Calu3 (cell line): Measurements from ENCODE around the gene FBXO39. TPM values are rescaled to one million over a fixed set of nuclear protein-coding genes. Genes with fewer than 3 reads are reported as not detected.
A peak's percentile ranks its signal among the peaks of the same experiment; 100 is the strongest.

Experiments used
- BruUV-seq: library from RNA; stranded (reverse); fragments of 400-500 nt; replicated peaks from 2 replicates; lab custom pipeline; 2021; lab: Mats Ljungman, UMichigan
- CTCF ChIA-PET: fragments of 300-600 bp; sonication (Branson Sonifier 250); formaldehyde crosslinking; loops from one replicate; lab custom pipeline; 2022; ENCODE audit warnings: antibody characterized with exemption; lab: Charles Lee
- DNase-seq: peaks from one replicate; pipeline ENCODE4 v3.0.0; 2022
- H3K27ac Mint-ChIP-seq: one replicate; pipeline ENCODE4 v1.8.0; 2022; ENCODE audit warnings: mixed read lengths; ENCODE audit not compliant: unreplicated experiment
- H3K27me3 Mint-ChIP-seq: one replicate; pipeline ENCODE4 v1.8.0; 2022; ENCODE audit warnings: mixed read lengths; ENCODE audit not compliant: unreplicated experiment
- H3K36me3 Mint-ChIP-seq: one replicate; pipeline ENCODE4 v1.8.0; 2022; ENCODE audit warnings: mild to moderate bottlenecking, moderate library complexity, mixed read lengths; ENCODE audit not compliant: insufficient read depth, unreplicated experiment
- H3K4me1 Mint-ChIP-seq: one replicate; pipeline ENCODE4 v1.8.0; 2022; ENCODE audit warnings: mild to moderate bottlenecking, low read depth, mixed read lengths; ENCODE audit not compliant: unreplicated experiment
- H3K4me3 Mint-ChIP-seq: one replicate; pipeline ENCODE4 v1.8.0; 2022; ENCODE audit warnings: mild to moderate bottlenecking, low read depth, moderate library complexity, mixed read lengths; ENCODE audit not compliant: unreplicated experiment
- H3K9me3 Mint-ChIP-seq: one replicate; pipeline ENCODE4 v1.8.0; 2022; ENCODE audit warnings: low read depth, mixed read lengths; ENCODE audit not compliant: unreplicated experiment
- intact Hi-C: fragments of 100-400 bp; cut with micrococcal nuclease; formaldehyde crosslinking; loops from one replicate; pipeline ENCODE4 v1.10.0; 2022; ENCODE audit not compliant: unreplicated experiment
- total RNA-seq: library from RNA; stranded (reverse); gene quantifications from 2 replicates; pipeline ENCODE4 v1.2.3, GENCODE V29; 2022
- TF ChIP-seq, protein P1 (sequence below): fragments of 200-600 bp; IDR thresholded peaks from one replicate; pipeline ENCODE4 v1.8.0; 2022; ENCODE audit warnings: antibody characterized with exemption; ENCODE audit not compliant: unreplicated experiment

Gene FBXO39
- total RNA-seq, 1 experiment from 2014 or later = 0.59 TPM

DNA sequence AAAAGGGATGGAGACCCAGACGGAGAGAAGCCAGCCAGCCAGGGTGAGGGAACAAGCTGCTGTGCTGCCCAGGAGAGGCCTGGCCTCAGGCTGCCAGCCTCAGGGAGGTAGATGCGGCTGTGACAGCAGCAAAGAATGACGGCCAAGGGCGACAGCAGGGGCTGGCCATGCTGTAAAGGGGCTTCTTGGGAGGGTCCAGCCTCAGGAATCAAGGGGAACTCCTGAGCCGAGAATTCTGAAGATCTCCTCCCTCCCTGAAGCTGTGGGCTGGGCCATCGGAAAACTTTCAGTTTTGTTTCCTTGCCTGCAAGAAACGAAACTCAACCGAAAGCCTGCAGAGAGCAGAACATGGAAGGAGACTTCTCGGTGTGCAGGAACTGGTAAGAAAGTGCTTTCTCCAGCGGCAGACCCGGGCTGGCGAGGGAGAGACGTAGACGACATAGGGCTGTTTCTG, 20.3 kb upstream of the FBXO39 start, which contains the start of gene XAF1:
TSS of gene XAF1 (plus strand) at position 316 of the 454 bp plus-strand sequence. CDS start at position 349, 33 bp downstream.
- CTCF ChIA-PET = interaction anchor here (0.6 kb wide), 1 partner anchor 34 kb away, joined by 5 read pairs; no protein-coding TSS in a partner anchor
- peaks cover 25% of the 10 kb centered on the region for H3K4me1 Mint-ChIP-seq
- peaks cover 15% of the 10 kb centered on the region for H3K36me3 Mint-ChIP-seq
- no peaks in the 10 kb centered on the region for H3K9me3 Mint-ChIP-seq
- no TSS peak for BruUV-seq
- TF ChIP-seq, protein P1, sequence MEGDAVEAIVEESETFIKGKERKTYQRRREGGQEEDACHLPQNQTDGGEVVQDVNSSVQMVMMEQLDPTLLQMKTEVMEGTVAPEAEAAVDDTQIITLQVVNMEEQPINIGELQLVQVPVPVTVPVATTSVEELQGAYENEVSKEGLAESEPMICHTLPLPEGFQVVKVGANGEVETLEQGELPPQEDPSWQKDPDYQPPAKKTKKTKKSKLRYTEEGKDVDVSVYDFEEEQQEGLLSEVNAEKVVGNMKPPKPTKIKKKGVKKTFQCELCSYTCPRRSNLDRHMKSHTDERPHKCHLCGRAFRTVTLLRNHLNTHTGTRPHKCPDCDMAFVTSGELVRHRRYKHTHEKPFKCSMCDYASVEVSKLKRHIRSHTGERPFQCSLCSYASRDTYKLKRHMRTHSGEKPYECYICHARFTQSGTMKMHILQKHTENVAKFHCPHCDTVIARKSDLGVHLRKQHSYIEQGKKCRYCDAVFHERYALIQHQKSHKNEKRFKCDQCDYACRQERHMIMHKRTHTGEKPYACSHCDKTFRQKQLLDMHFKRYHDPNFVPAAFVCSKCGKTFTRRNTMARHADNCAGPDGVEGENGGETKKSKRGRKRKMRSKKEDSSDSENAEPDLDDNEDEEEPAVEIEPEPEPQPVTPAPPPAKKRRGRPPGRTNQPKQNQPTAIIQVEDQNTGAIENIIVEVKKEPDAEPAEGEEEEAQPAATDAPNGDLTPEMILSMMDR = no peak
- peak within 1 kb of the TSS; percentile 84 for H3K4me3 Mint-ChIP-seq
- peak within 1 kb of the TSS; percentile 91 for H3K27ac Mint-ChIP-seq
- intact Hi-C loops = no loop called here
- peak; percentile 21 for DNase-seq
- H3K27me3 Mint-ChIP-seq = peaks cover 13% of the 10 kb centered on the region

DNA sequence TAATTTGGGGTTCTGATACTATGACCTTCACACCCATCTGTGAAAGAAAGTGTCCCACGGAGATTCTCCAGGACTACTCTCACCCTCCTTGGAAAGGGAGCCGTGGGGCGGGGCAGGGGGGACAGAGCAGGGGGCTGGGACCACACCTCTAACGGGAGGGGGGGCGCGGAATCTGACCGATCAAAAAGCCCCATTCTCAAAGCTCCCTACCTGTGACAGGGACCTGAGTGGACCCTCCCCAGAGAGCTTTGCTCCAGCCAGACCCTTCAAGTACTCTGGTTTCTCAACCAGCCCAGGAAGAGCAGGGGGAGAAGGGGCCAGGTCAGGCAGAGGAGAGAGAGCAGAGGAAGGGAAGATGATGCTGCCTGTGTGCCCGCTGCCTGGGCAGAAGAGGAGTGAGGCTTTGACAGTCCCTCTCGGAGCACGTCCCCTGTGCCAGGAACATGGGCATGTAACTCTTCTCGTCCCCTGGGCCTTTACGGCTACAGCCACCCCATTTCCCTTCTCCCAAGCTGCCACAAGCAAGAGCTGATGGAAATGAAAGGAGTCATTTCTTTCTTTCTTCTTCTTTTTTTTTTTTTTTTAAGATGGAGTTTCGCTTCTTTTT, 19.5 kb upstream of the FBXO39 start:
- CTCF ChIA-PET = no interaction called here
- Mint-ChIP-seq H3K27me3 (peaks cover 13% of the 10 kb centered on the region), H3K27ac (peak overlapping the region; percentile 91), H3K4me3 (peak overlapping the region; percentile 84), H3K4me1 (peaks cover 25% of the 10 kb centered on the region), H3K36me3 (peaks cover 15% of the 10 kb centered on the region), H3K9me3 (no peaks in the 10 kb centered on the region)
- no peak for DNase-seq
- intact Hi-C loops = no loop called here
- BruUV-seq = no TSS peak
- TF ChIP-seq, protein P1 = no peak

DNA sequence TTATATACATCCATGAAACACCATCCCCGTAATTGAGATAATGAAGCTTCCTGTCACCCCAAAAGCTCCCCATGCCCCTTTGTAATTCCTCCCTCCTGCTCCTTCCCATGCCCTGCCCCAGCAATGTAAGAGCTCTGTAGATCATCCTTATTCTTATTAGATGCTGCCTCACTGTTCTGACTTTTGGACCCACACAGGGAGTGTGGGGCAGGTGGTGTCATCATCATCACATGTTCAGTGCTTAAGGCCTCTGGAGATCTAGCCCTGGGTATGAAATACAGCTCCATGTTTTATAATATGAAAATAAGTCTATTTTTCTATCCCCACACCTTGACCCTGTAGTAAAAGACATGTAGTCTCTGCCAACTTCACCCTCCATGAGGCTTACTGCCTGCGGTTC, 18.3 kb upstream of the FBXO39 start:
- Mint-ChIP-seq H3K27ac (no peak overlapping the region), H3K9me3 (no peaks in the 10 kb centered on the region), H3K4me1 (peaks cover 14% of the 10 kb centered on the region), H3K36me3 (peaks cover 15% of the 10 kb centered on the region), H3K4me3 (no peak overlapping the region), H3K27me3 (peaks cover 13% of the 10 kb centered on the region)
- CTCF ChIA-PET = no interaction called here
- intact Hi-C loops = no loop called here
- no peak for DNase-seq
- TF ChIP-seq, protein P1 = no peak
- BruUV-seq = no TSS peak

DNA sequence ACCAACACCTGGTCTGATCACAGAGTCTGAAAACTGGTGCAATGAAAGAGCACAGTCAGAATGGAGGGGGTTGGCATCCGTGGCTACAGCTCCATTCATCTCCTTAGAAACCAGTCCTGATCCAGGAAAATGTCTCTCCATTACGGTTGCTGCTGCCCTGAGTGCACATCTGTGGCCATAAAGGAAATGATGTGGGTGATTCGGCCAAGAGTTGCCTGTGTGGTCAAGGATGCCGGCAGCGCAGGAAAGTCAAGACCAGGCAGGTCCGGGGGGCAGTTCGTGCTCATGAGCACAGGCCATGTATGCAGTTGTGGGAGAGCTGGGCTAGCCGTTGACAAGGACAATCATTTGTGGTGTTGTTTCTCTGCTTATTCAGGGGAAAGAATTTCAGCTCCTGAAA, 14.2 kb upstream of the FBXO39 start:
- H3K4me3 Mint-ChIP-seq = no peak overlapping the region
- no TSS peak for BruUV-seq
- TF ChIP-seq, protein P1 = no peak
- intact Hi-C loops = no loop called here
- peaks cover 31% of the 10 kb centered on the region for H3K27me3 Mint-ChIP-seq
- DNase-seq = no peak
- no peaks in the 10 kb centered on the region for H3K9me3 Mint-ChIP-seq
- H3K4me1 Mint-ChIP-seq = no peaks in the 10 kb centered on the region
- H3K27ac Mint-ChIP-seq = no peak overlapping the region
- CTCF ChIA-PET = no interaction called here
- H3K36me3 Mint-ChIP-seq = no peaks in the 10 kb centered on the region
